Hematopoietic multipotent progenitor cell treated with erythropoietin and hydrocortisone succinate and interleukin-3 and kit ligand, for 6 days (in vitro differentiated cells): Measurements from ENCODE around the gene RNLS.
A peak's percentile ranks its signal among the peaks of the same experiment; 100 is the strongest.

Experiments used
- DNase-seq: peaks from one replicate; pipeline ENCODE4 v3.0.0-alpha.2; 2015

RNLS gene

GRCh38 chr10:88474884-88475844 lies 108.0 kb downstream of the RNLS start:
- no peak for DNase-seq

- no peak for DNase-seq
Observed at GRCh38 chr10:88473989-88474883, 108.9 kb downstream of the RNLS start.

- no peak for DNase-seq
Observed at GRCh38 chr10:88472540-88472939, 110.6 kb downstream of the RNLS start.

- no peak for DNase-seq
Observed at GRCh38 chr10:88471899-88472298, 111.2 kb downstream of the RNLS start.

GRCh38 chr10:88467835-88468485 lies 115.2 kb downstream of the RNLS start:
- no peak for DNase-seq

GRCh38 chr10:88466786-88467185 lies 116.3 kb downstream of the RNLS start:
- no peak for DNase-seq

GRCh38 chr10:88465765-88466164 lies 117.4 kb downstream of the RNLS start:
- DNase-seq = no peak

GRCh38 chr10:88463811-88464210 lies 119.3 kb downstream of the RNLS start:
- no peak for DNase-seq

GRCh38 chr10:88461426-88461825 lies 121.7 kb downstream of the RNLS start:
- DNase-seq = no peak

- DNase-seq = no peak
Observed at GRCh38 chr10:88459530-88459929, 123.6 kb downstream of the RNLS start.

GRCh38 chr10:88458209-88458608 lies 124.9 kb downstream of the RNLS start:
- no peak for DNase-seq

- no peak for DNase-seq
Observed at GRCh38 chr10:88457660-88458059, 125.5 kb downstream of the RNLS start.

GRCh38 chr10:88456730-88457129 lies 126.4 kb downstream of the RNLS start:
- DNase-seq = peak; percentile 16

- no peak for DNase-seq
Observed at GRCh38 chr10:88455831-88456230, 127.3 kb downstream of the RNLS start.

- no peak for DNase-seq
Observed at GRCh38 chr10:88450201-88450600, 132.9 kb downstream of the RNLS start.

GRCh38 chr10:88442716-88443115 lies 140.4 kb downstream of the RNLS start:
- DNase-seq = no peak

- no peak for DNase-seq
Observed at GRCh38 chr10:88440541-88440940, 142.6 kb downstream of the RNLS start.

- no peak for DNase-seq
Observed at GRCh38 chr10:88439932-88440331, 143.2 kb downstream of the RNLS start.

- no peak for DNase-seq
Observed at GRCh38 chr10:88437411-88437810, 145.7 kb downstream of the RNLS start.

- no peak for DNase-seq
Observed at GRCh38 chr10:88433565-88434186, 149.4 kb downstream of the RNLS start.

- no peak for DNase-seq
Observed at GRCh38 chr10:88431103-88431502, 152.0 kb downstream of the RNLS start.

GRCh38 chr10:88428976-88429375 lies 154.1 kb downstream of the RNLS start:
- DNase-seq = no peak

- peak; percentile 64 for DNase-seq
Observed at GRCh38 chr10:88428442-88428841, 154.7 kb downstream of the RNLS start.
